Esophagus squamous epithelium (tissue), 4 donors: Measurements from ENCODE around the gene CDKN2B.

Experiments
- CTCF ChIP-seq, 6 experiments: fragments of 450-650 bp in 4 of 6; fragments of 200-600 bp in 2 of 6; sonication (generic) in 2 of 6; IDR thresholded peaks; one replicate each; pipeline ENCODE4 v1.5.1; 2016 to 2019; ENCODE audit warnings: antibody characterized with exemption in 6 of 6, mild to moderate bottlenecking in 4 of 6, moderate library complexity in 4 of 6
- POLR2A ChIP-seq, 4 donors: fragments of 450-650 bp; IDR thresholded peaks; one replicate each; pipeline ENCODE4 v1.6.1; 2017; ENCODE audit warnings: antibody characterized with exemption in 4 of 4, mild to moderate bottlenecking in 4 of 4, moderate library complexity in 3 of 4

- TF ChIP-seq POLR2A (IDR thresholded peaks at IDR 0.05) = no peak
- TF ChIP-seq CTCF (IDR thresholded peaks at IDR 0.05) = no peak
Observed at GRCh38 chr9:22028394-22028793, 19.3 kb upstream of the CDKN2B start.
